ENCODE measurements around the gene ST3GAL5. TPM values are rescaled to one million over a fixed set of nuclear protein-coding genes. Genes with fewer than 3 reads are reported as not detected.

The ST3GAL5 gene
- total RNA-seq, 1 donor from 2014 or later, result 20.0 TPM

- peaks cover 3% of the 10 kb centered on the region for H3K9me3 ChIP-seq (ENCODE audit: insufficient read depth, low read depth, low read length)
- H3K4me3 ChIP-seq (ENCODE audit: insufficient read depth, low read depth, low read length), result no peak overlapping the region
- Mint-ChIP-seq H3K27me3 (ENCODE audit: low read depth, unreplicated experiment) (no peaks in the 10 kb centered on the region), H3K36me3 (ENCODE audit: low read depth, unreplicated experiment) (no peaks in the 10 kb centered on the region), H3K27ac (ENCODE audit: unreplicated experiment) (peak overlapping the region; percentile 92), H3K4me3 (ENCODE audit: unreplicated experiment) (no peak overlapping the region), H3K4me1 (ENCODE audit: low read depth, unreplicated experiment) (peaks cover 26% of the 10 kb centered on the region), H3K9me3 (ENCODE audit: unreplicated experiment) (peaks cover 3% of the 10 kb centered on the region)
- no peak for TF ChIP-seq CTCF (IDR thresholded peaks at IDR 0.05; ENCODE audit: insufficient read depth, low read depth, low read length)
- no peak for TF ChIP-seq EZH2 (IDR thresholded peaks at IDR 0.05; ENCODE audit: insufficient read depth, low read length)
- peaks cover 27% of the 10 kb centered on the region for H3K4me1 ChIP-seq (ENCODE audit: insufficient read depth, low read length)
- H4K20me1 ChIP-seq (ENCODE audit: insufficient read depth, low read length), result no peaks in the 10 kb centered on the region
- H3K9ac ChIP-seq (ENCODE audit: low read length), result peak overlapping the region; percentile 15
- peak overlapping the region; percentile 52 for H3K4me2 ChIP-seq (ENCODE audit: low read length)
- H3K27ac ChIP-seq (ENCODE audit: low read depth, low read length), result peak overlapping the region; percentile 52
- no peak overlapping the region for H2AFZ ChIP-seq (ENCODE audit: low read depth, low read length)
- FAIRE-seq (no peak), DNase-seq (ENCODE audit: low read depth) (peak; percentile 42)
- no peaks in the 10 kb centered on the region for H3K36me3 ChIP-seq (ENCODE audit: insufficient read depth, low read length)
- H3K27me3 ChIP-seq (ENCODE audit: insufficient read depth, low read length), result no peaks in the 10 kb centered on the region
- no peaks in the 10 kb centered on the region for H3K79me2 ChIP-seq (ENCODE audit: insufficient read depth, low read length)
These were observed 47.8 kb upstream of the ST3GAL5 start for GRCh38 chr2:85936421-85937068.

GRCh38 chr2:85935746-85936208 is 47.0 kb upstream of the ST3GAL5 start:
- Histone ChIP-seq H3K9me3 (ENCODE audit: insufficient read depth, low read depth, low read length) (no peaks in the 10 kb centered on the region), H3K4me2 (ENCODE audit: low read length) (peak overlapping the region; percentile 52), H4K20me1 (ENCODE audit: insufficient read depth, low read length) (no peaks in the 10 kb centered on the region), H3K4me3 (ENCODE audit: insufficient read depth, low read depth, low read length) (no peak overlapping the region), H3K27me3 (ENCODE audit: insufficient read depth, low read length) (no peaks in the 10 kb centered on the region), H3K27ac (ENCODE audit: low read depth, low read length) (peak overlapping the region; percentile 68), H3K4me1 (ENCODE audit: insufficient read depth, low read length) (peaks cover 27% of the 10 kb centered on the region), H2AFZ (ENCODE audit: low read depth, low read length) (no peak overlapping the region), H3K36me3 (ENCODE audit: insufficient read depth, low read length) (no peaks in the 10 kb centered on the region), H3K9ac (ENCODE audit: low read length) (peak overlapping the region; percentile 15), H3K79me2 (ENCODE audit: insufficient read depth, low read length) (no peaks in the 10 kb centered on the region)
- Mint-ChIP-seq H3K4me1 (ENCODE audit: low read depth, unreplicated experiment) (peaks cover 26% of the 10 kb centered on the region), H3K27ac (ENCODE audit: unreplicated experiment) (peak overlapping the region; percentile 92), H3K36me3 (ENCODE audit: low read depth, unreplicated experiment) (no peaks in the 10 kb centered on the region), H3K9me3 (ENCODE audit: unreplicated experiment) (no peaks in the 10 kb centered on the region), H3K4me3 (ENCODE audit: unreplicated experiment) (no peak overlapping the region), H3K27me3 (ENCODE audit: low read depth, unreplicated experiment) (no peaks in the 10 kb centered on the region)
- TF ChIP-seq CTCF (IDR thresholded peaks at IDR 0.05; ENCODE audit: insufficient read depth, low read depth, low read length) (no peak), EZH2 (IDR thresholded peaks at IDR 0.05; ENCODE audit: insufficient read depth, low read length) (no peak)
- FAIRE-seq (peak; percentile 64), DNase-seq (ENCODE audit: low read depth) (peak; percentile 97)

GRCh38 chr2:85935170-85935745 is 46.5 kb upstream of the ST3GAL5 start:
- DNase-seq (ENCODE audit: low read depth) (peak; percentile 56), FAIRE-seq (no peak)
- H3K4me3 Mint-ChIP-seq (ENCODE audit: unreplicated experiment), result no peak overlapping the region
- no peaks in the 10 kb centered on the region for H3K27me3 Mint-ChIP-seq (ENCODE audit: low read depth, unreplicated experiment)
- Histone ChIP-seq H3K4me1 (ENCODE audit: insufficient read depth, low read length) (peaks cover 27% of the 10 kb centered on the region), H3K4me2 (ENCODE audit: low read length) (peak overlapping the region; percentile 52), H3K27me3 (ENCODE audit: insufficient read depth, low read length) (no peaks in the 10 kb centered on the region), H3K79me2 (ENCODE audit: insufficient read depth, low read length) (no peaks in the 10 kb centered on the region), H2AFZ (ENCODE audit: low read depth, low read length) (no peak overlapping the region), H3K9ac (ENCODE audit: low read length) (peak overlapping the region; percentile 18), H3K9me3 (ENCODE audit: insufficient read depth, low read depth, low read length) (no peaks in the 10 kb centered on the region), H4K20me1 (ENCODE audit: insufficient read depth, low read length) (no peaks in the 10 kb centered on the region), H3K36me3 (ENCODE audit: insufficient read depth, low read length) (no peaks in the 10 kb centered on the region), H3K4me3 (ENCODE audit: insufficient read depth, low read depth, low read length) (no peak overlapping the region), H3K27ac (ENCODE audit: low read depth, low read length) (peak overlapping the region; percentile 68)
- H3K36me3 Mint-ChIP-seq (ENCODE audit: low read depth, unreplicated experiment), result no peaks in the 10 kb centered on the region
- TF ChIP-seq CTCF (IDR thresholded peaks at IDR 0.05; ENCODE audit: insufficient read depth, low read depth, low read length), result no peak
- TF ChIP-seq EZH2 (IDR thresholded peaks at IDR 0.05; ENCODE audit: insufficient read depth, low read length), result no peak
- no peaks in the 10 kb centered on the region for H3K9me3 Mint-ChIP-seq (ENCODE audit: unreplicated experiment)
- H3K4me1 Mint-ChIP-seq (ENCODE audit: low read depth, unreplicated experiment), result peaks cover 29% of the 10 kb centered on the region
- peak overlapping the region; percentile 92 for H3K27ac Mint-ChIP-seq (ENCODE audit: unreplicated experiment)

Measured in astrocyte (in vitro differentiated cells and primary cell).